A673 (cell line): ENCODE results near the gene EEF2KMT.
A peak's percentile ranks its signal among the peaks of the same experiment; 100 is the strongest.
"Not testable (repeated sequence)": the region's sequence is repeated elsewhere in the genome, so short reads cannot be mapped to it uniquely, and the experiment has no call there.

Experiments
- CTCF ChIP-seq: fragments of 300-800, 200-600 bp; sonication (generic); conservative IDR thresholded peaks from 2 replicates; pipeline ENCODE4 v1.5.1; 2017; ENCODE audit warnings: low read depth, mild to moderate bottlenecking, antibody characterized with exemption, low read length, moderate library complexity, mixed read lengths
- EZH2 ChIP-seq: fragments of 200-600 bp; sonication (generic); IDR thresholded peaks from 2 replicates; pipeline ENCODE4 v1.6.1; 2017; ENCODE audit warnings: borderline replicate concordance, low read depth, mild to moderate bottlenecking, mixed read lengths, antibody characterized with exemption, low read length; ENCODE audit not compliant: poor library complexity, severe bottlenecking

GRCh38 chr16:5132915-5133600 lies 35.5 kb upstream of the EEF2KMT start:
- TF ChIP-seq CTCF = peak; percentile 35; the same call in 1 of the 2 replicates
- not testable (repeated sequence) for TF ChIP-seq EZH2
